Endothelial cell of umbilical vein (primary cell): Measurements from ENCODE around the gene IFITM2. TPM values are rescaled to one million over a fixed set of nuclear protein-coding genes. Genes with fewer than 3 reads are reported as not detected.
"Not testable (repeated sequence)": the region's sequence is repeated elsewhere in the genome, so short reads cannot be mapped to it uniquely, and the experiment has no call there.

Experiments
- BruUV-seq: library from RNA; stranded (reverse); fragments of 400-500 nt; replicated peaks from 2 replicates; lab custom pipeline; 2021; lab: Mats Ljungman, UMichigan
- CTCF ChIA-PET: fragments of 300-600, 350-600 bp; sonication (Branson Sonifier 250); formaldehyde crosslinking; loops from one replicate; lab custom pipeline; 2021; ENCODE audit warnings: antibody characterized with exemption, inconsistent platforms; lab: Charles Lee
- POLR2A ChIA-PET: fragments of 300-600, 350-600 bp; sonication (Branson Sonifier 250); formaldehyde crosslinking; loops from one replicate; lab custom pipeline; 2021; ENCODE audit warnings: antibody characterized with exemption, inconsistent platforms; lab: Charles Lee
- DNase-seq: peaks from one replicate; pipeline ENCODE4 v3.0.0-alpha.2; 2011; ENCODE audit warnings: low read depth, low spot score
- FAIRE-seq: peaks from 2 replicates; lab custom pipeline; 2011; peaks lifted over from hg19 to GRCh38; lab: Jason Lieb, UNC
- H2AFZ ChIP-seq: 2 replicates; pipeline ENCODE4 v1.6.0; 2012; ENCODE audit warnings: low read depth, low read length, control low read depth, inconsistent platforms
- H3K27ac ChIP-seq: 2 replicates; pipeline ENCODE4 v1.5.1; 2011; ENCODE audit warnings: low read depth, mild to moderate bottlenecking, control low read depth, low read length, moderate library complexity; ENCODE audit not compliant: insufficient read depth
- H3K27me3 ChIP-seq, 2 experiments: 2 replicates each; pipeline versions ENCODE4 v1.6.0 to v1.6.1; 2011; ENCODE audit warnings: low read length in 2 of 2, mixed read lengths in 1 of 2; ENCODE audit not compliant: control insufficient read depth in 2 of 2, insufficient read depth in 2 of 2
- H3K36me3 ChIP-seq, 2 experiments: 2 replicates in 1 of 2; 3 replicates in 1 of 2; pipeline ENCODE4 v1.5.1; 2011; ENCODE audit warnings: low read length in 2 of 2, mild to moderate bottlenecking in 1 of 2, moderate library complexity in 1 of 2; ENCODE audit not compliant: control insufficient read depth in 2 of 2, insufficient read depth in 2 of 2; ENCODE audit errors: extremely low read depth in 1 of 2
- H3K4me1 ChIP-seq: 3 replicates; pipeline ENCODE4 v1.5.1; 2011; ENCODE audit warnings: mild to moderate bottlenecking, low read length; ENCODE audit not compliant: control insufficient read depth, insufficient read depth; ENCODE audit errors: extremely low read depth
- H3K4me2 ChIP-seq: 2 replicates; pipeline ENCODE4 v1.6.1; 2011; ENCODE audit warnings: low read length, control low read depth, mixed read lengths; ENCODE audit not compliant: insufficient read depth
- H3K4me3 ChIP-seq, 3 experiments: fragments of 200-600 bp in 1 of 3; sonication (generic), shearing (Covaris generic) in 1 of 3; replicated peaks in 1 of 3; 2 replicates each; pipeline ENCODE4 v1.5.1; 2011 to 2016; ENCODE audit warnings: control low read depth in 3 of 3, low read length in 3 of 3, mild to moderate bottlenecking in 2 of 3, inconsistent platforms in 1 of 3, low read depth in 1 of 3, moderate library complexity in 1 of 3; ENCODE audit not compliant: insufficient read depth in 1 of 3
- H3K79me2 ChIP-seq: 2 replicates; pipeline ENCODE4 v1.6.0; 2012; ENCODE audit warnings: low read length, inconsistent platforms; ENCODE audit not compliant: control insufficient read depth, insufficient read depth
- H3K9ac ChIP-seq: replicated peaks from 2 replicates; pipeline ENCODE3; 2011; ENCODE audit warnings: low read length, control low read depth; ENCODE audit not compliant: insufficient read depth; ENCODE audit errors: extremely low read depth
- H3K9me1 ChIP-seq: replicated peaks from 3 replicates; pipeline ENCODE4 v1.6.0; 2011; ENCODE audit warnings: mild to moderate bottlenecking, low read length; ENCODE audit not compliant: control insufficient read depth, insufficient read depth; ENCODE audit errors: extremely low read depth
- H3K9me3 ChIP-seq: replicated peaks from 2 replicates; pipeline ENCODE4 v1.5.1; 2012; ENCODE audit warnings: low read length, inconsistent platforms; ENCODE audit not compliant: control insufficient read depth, insufficient read depth
- H4K20me1 ChIP-seq: replicated peaks from 2 replicates; pipeline ENCODE3; 2011; ENCODE audit warnings: mild to moderate bottlenecking, low read length; ENCODE audit not compliant: control insufficient read depth, insufficient read depth; ENCODE audit errors: extremely low read depth
- POLR2A ChIP-seq: IDR thresholded peaks from 2 replicates; pipeline ENCODE4 v1.6.1; 2012; ENCODE audit warnings: low read depth, mild to moderate bottlenecking, control low read depth, low read length
- dilution Hi-C: fragments of 300-500 bp; cut with MboI; formaldehyde crosslinking; loops from one replicate; pipeline ENCODE4 v1.15.0; 2019; ENCODE audit warnings: low sequenced_read_pairs; ENCODE audit not compliant: extremely low pct_ligation_motif_present
- intact Hi-C: fragments of 100-400 bp; cut with micrococcal nuclease; formaldehyde crosslinking; loops from one replicate; pipeline ENCODE4 v1.10.0; 2022
- polyA plus RNA-seq, 4 experiments: library from polyadenylated mRNA; depleted of rRNA in 3 of 4; stranded (reverse) in 3 of 4; unstranded in 1 of 4; fragments of >200 nt; gene quantifications; 2 replicates each; pipeline versions ENCODE4 v1.2.1 to v1.2.3, GENCODE V29; 2011 to 2012; ENCODE audit warnings: missing spikeins in 1 of 4
- total RNA-seq: library from RNA; stranded (reverse); gene quantifications from 2 replicates; pipeline ENCODE4 v1.2.3, GENCODE V29; 2021

IFITM2 gene
- total and polyA plus RNA-seq, 2 donors (not counting 3 experiments of a cell fraction or from before 2014, with no cell fraction given): 219 to 1,135 TPM

- intact Hi-C loops: loop anchor here (5.0 kb wide), 3 partner anchors 73 to 207 kb away; partner anchors contain the start of genes BET1L, PSMD13, RIC8A and SIRT3
- peak overlapping the region; percentile 84 for H3K4me2 ChIP-seq
- H3K9me3 ChIP-seq, H3K9me1 ChIP-seq, BruUV-seq, H3K27me3 ChIP-seq, H2AFZ ChIP-seq, dilution Hi-C loops, DNase-seq, H4K20me1 ChIP-seq, H3K27ac ChIP-seq, POLR2A ChIA-PET, H3K36me3 ChIP-seq: not testable (repeated sequence)
- peak overlapping the region; percentile 49 to 70 (median 55) for H3K4me3 ChIP-seq
- peaks cover 13% of the 10 kb centered on the region for H3K79me2 ChIP-seq
- peak overlapping the region; percentile 7 for H3K9ac ChIP-seq
- CTCF ChIA-PET: interaction anchor here (1.7 to 1.9 kb wide), 2 partner anchors 59 to 139 kb away, joined by 8 to 10 read pairs; no protein-coding TSS in a partner anchor
- TF ChIP-seq POLR2A: peak; percentile 32
- peaks cover 17% of the 10 kb centered on the region for H3K4me1 ChIP-seq
- FAIRE-seq: peak; percentile 96
Measured at GRCh38 chr11:309979-310572, 2.5 kb downstream of the IFITM2 start.

DNA sequence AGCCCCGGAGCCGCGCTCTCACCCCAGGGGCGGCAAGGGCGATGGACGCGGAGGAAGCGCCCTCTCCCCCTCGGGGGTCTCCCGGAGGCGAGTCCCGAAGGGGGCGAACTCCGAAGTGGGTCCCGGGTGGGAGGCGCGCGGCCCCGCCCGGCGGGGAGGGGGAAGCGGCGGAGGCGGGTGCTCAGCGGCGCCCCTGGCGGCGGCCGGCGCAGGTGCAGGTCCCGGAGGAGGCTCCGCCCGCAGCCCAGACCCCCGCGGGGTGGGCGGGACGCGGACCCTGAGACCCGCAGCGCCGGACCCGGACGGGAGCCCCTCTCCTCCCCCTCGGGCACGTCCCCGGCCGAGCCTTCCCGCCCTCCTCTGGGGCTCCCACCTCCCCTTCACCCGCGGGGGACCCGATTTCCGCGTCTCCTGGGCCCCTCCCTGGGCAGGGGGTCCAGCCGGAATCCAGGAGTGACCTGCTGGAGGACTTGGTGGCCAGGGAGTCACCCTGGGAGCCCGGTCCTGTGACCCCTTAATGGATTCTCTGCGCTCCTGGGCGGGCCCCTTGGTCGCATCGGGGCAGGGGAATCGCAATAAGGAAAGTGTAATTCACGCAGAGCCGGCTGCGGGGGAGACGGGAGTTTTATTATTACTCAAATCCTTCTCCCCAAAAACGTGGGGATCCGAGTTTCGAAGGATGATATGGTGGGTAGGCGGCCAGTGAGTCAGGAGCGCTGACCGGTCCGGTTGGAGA is 3.6 kb downstream of the IFITM2 start:
- H3K4me3 ChIP-seq: peak overlapping the region in 1 of 3 experiments; percentile 26
- FAIRE-seq: peak; percentile 97
- H3K9me1 ChIP-seq, H2AFZ ChIP-seq, H3K4me2 ChIP-seq, dilution Hi-C loops, CTCF ChIA-PET, H3K9me3 ChIP-seq, H4K20me1 ChIP-seq, POLR2A ChIA-PET, DNase-seq, intact Hi-C loops, H3K36me3 ChIP-seq, H3K27ac ChIP-seq, H3K9ac ChIP-seq, BruUV-seq: not testable (repeated sequence)
- H3K79me2 ChIP-seq: peaks cover 13% of the 10 kb centered on the region
- peaks cover 17% of the 10 kb centered on the region for H3K4me1 ChIP-seq
- peaks cover 10 to 14% of the 10 kb centered on the region in 2 experiments for H3K27me3 ChIP-seq
